Measurements from ENCODE around the gene NEUROG3.

Gene NEUROG3

GRCh38 chr10:69583106-69583505, 9.9 kb upstream of the NEUROG3 start:
- Histone ChIP-seq H3K27me3 (replicated peaks) (peaks cover 52% of the 10 kb centered on the region), H3K27ac (no peak overlapping the region), H3K4me3 (ENCODE audit: low read depth, low read length) (no peak overlapping the region), H3K36me3 (replicated peaks) (no peaks in the 10 kb centered on the region)
- no peak for DNase-seq
- in situ Hi-C loops (cut with HindIII; ENCODE audit: low pct_ligation_motif_present, low sequenced_read_pairs), result no loop called here
- TF ChIP-seq CTCF (IDR thresholded peaks at IDR 0.05; ENCODE audit: low read depth, low read length, missing control alignments), result no peak

GRCh38 chr10:69580435-69580834, 7.2 kb upstream of the NEUROG3 start:
- Histone ChIP-seq H3K27ac (no peak overlapping the region), H3K4me3 (ENCODE audit: low read depth, low read length) (no peak overlapping the region), H3K27me3 (replicated peaks) (peaks cover 67% of the 10 kb centered on the region), H3K36me3 (replicated peaks) (no peaks in the 10 kb centered on the region)
- TF ChIP-seq CTCF (IDR thresholded peaks at IDR 0.05; ENCODE audit: low read depth, low read length, missing control alignments), result no peak
- DNase-seq, result no peak
- in situ Hi-C loops (cut with HindIII; ENCODE audit: low pct_ligation_motif_present, low sequenced_read_pairs), result no loop called here

GRCh38 chr10:69579464-69580060, 6.3 kb upstream of the NEUROG3 start:
- no peak overlapping the region for H3K4me3 ChIP-seq (ENCODE audit: low read depth, low read length)
- no peak for DNase-seq
- no peak overlapping the region for H3K27ac ChIP-seq
- H3K27me3 ChIP-seq (replicated peaks), result peaks cover 73% of the 10 kb centered on the region
- TF ChIP-seq CTCF (IDR thresholded peaks at IDR 0.05; ENCODE audit: low read depth, low read length, missing control alignments), result no peak
- in situ Hi-C loops (cut with HindIII; ENCODE audit: low pct_ligation_motif_present, low sequenced_read_pairs), result no loop called here
- H3K36me3 ChIP-seq (replicated peaks), result no peaks in the 10 kb centered on the region

GRCh38 chr10:69578508-69578991, 5.3 kb upstream of the NEUROG3 start:
- Histone ChIP-seq H3K36me3 (replicated peaks) (no peaks in the 10 kb centered on the region), H3K27me3 (replicated peaks) (peaks cover 76% of the 10 kb centered on the region), H3K27ac (no peak overlapping the region), H3K4me3 (ENCODE audit: low read depth, low read length) (no peak overlapping the region)
- TF ChIP-seq CTCF (IDR thresholded peaks at IDR 0.05; ENCODE audit: low read depth, low read length, missing control alignments), result no peak
- in situ Hi-C loops (cut with HindIII; ENCODE audit: low pct_ligation_motif_present, low sequenced_read_pairs), result no loop called here
- no peak for DNase-seq

- no peaks in the 10 kb centered on the region for H3K36me3 ChIP-seq (replicated peaks)
- no peak overlapping the region for H3K4me3 ChIP-seq (ENCODE audit: low read depth, low read length)
- H3K27me3 ChIP-seq (replicated peaks), result peaks cover 83% of the 10 kb centered on the region
- H3K27ac ChIP-seq, result no peak overlapping the region
- no peak for TF ChIP-seq CTCF (IDR thresholded peaks at IDR 0.05; ENCODE audit: low read depth, low read length, missing control alignments)
- no peak for DNase-seq
- in situ Hi-C loops (cut with HindIII; ENCODE audit: low pct_ligation_motif_present, low sequenced_read_pairs), result no loop called here
Measured at GRCh38 chr10:69577268-69578232, 4.3 kb upstream of the NEUROG3 start.

All from brain microvascular endothelial cell (primary cell).